Vagina (tissue), 2 donors: ENCODE measurements around the gene MAN1A1. TPM values are rescaled to one million over a fixed set of nuclear protein-coding genes. Genes with fewer than 3 reads are reported as not detected.

Source experiments
- DNase-seq, 2 donors: peaks; one replicate each; pipeline ENCODE4 v3.0.0-alpha.2; 2017; ENCODE audit errors: extremely low spot score in 2 of 2
- H3K27ac ChIP-seq: fragments of 200-600 bp; sonication (generic); one replicate; pipeline ENCODE4 v1.5.1; 2019
- H3K27me3 ChIP-seq: fragments of 200-600 bp; sonication (generic); one replicate; pipeline ENCODE4 v1.5.1; 2019
- H3K36me3 ChIP-seq, 2 donors: fragments of 200-600 bp; sonication (generic); one replicate each; pipeline ENCODE4 v1.5.1; 2017 to 2019
- H3K4me1 ChIP-seq: fragments of 200-600 bp; sonication (generic); one replicate; pipeline ENCODE4 v1.5.1; 2019
- H3K4me3 ChIP-seq, 2 donors: fragments of 200-600 bp; sonication (generic); 1 replicate in 1 of 2; 2 replicates in 1 of 2; pipeline ENCODE4 v1.5.1; 2016 to 2019
- H3K9me3 ChIP-seq: fragments of 200-600 bp; sonication (generic); one replicate; pipeline ENCODE4 v1.5.1; 2019
- POLR2A ChIP-seq, 2 donors: fragments of 450-650 bp; IDR thresholded peaks; one replicate each; pipeline ENCODE4 v1.6.1; 2017; ENCODE audit warnings: antibody characterized with exemption in 2 of 2, mild to moderate bottlenecking in 2 of 2, moderate library complexity in 2 of 2
- POLR2AphosphoS5 ChIP-seq, 2 donors: sonication (generic); formaldehyde crosslinking; IDR thresholded peaks; one replicate each; pipeline ENCODE4 v1.9.0; 2017; ENCODE audit warnings: antibody characterized with exemption in 2 of 2, mild to moderate bottlenecking in 2 of 2, low read depth in 1 of 2; ENCODE audit not compliant: insufficient read depth in 1 of 2
- intact Hi-C: fragments of 100-400 bp; cut with DNase I; formaldehyde crosslinking; loops from one replicate; pipeline ENCODE4 v1.15.1; 2023
- total RNA-seq: library from RNA; depleted of rRNA; stranded (reverse); fragments of >200 nt; gene quantifications from one replicate; pipeline ENCODE4 v1.2.3, GENCODE V29; 2016
- TF ChIP-seq, protein P1 (sequence below), 3 experiments: fragments of 450-650 bp in 2 of 3; fragments of 200-600 bp in 1 of 3; sonication (generic) in 1 of 3; IDR thresholded peaks; one replicate each; pipeline ENCODE4 v1.5.1; 2017 to 2019; ENCODE audit warnings: antibody characterized with exemption in 3 of 3, mild to moderate bottlenecking in 2 of 3, moderate library complexity in 2 of 3

MAN1A1 gene
- total RNA-seq, 1 donor from 2014 or later: 71.2 TPM

DNA sequence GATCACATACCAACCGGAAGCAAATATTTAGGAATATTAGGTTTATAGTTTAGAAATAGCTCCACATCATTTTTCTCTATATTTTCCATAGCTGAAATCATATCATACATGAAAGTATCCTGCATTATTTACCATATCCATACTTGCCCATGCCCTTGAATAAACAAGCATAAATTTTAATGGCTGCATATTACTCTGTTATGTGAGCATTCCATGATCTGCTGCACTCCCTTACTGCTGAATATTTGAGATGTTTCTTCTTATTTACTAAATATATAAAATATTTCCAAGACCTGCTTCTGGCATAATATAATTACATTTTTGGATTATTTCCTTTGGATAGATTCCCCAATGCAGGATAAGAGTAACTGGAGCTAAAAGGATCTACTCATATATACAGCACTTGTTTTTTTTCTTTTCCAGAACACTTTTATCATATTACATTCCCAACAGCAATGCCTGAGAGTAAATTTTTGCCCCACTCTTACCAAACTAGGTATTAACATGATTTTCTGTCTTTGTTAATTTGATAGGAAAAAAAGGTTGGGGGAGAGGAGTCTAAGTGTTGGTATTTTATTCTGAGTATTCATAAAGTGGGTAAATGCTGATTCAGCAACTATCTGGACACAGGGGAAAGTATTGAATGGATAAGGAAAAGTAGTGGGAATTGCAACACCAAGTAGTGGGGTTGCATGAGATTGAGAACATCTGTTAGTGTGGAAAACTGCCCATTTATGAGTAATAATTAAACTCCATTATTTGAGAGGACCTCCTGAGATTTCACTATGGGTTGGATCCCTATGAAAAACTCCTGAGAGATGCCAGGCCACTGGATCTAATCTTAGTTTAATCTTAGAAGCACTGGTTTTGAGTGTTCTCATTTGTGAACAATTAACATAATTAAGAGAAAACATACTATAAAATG, 76.0 kb downstream of the MAN1A1 start:
- no peaks in the 10 kb centered on the region for H3K27me3 ChIP-seq
- intact Hi-C loops: no loop called here
- no peak for DNase-seq
- H3K36me3 ChIP-seq: no peaks in the 10 kb centered on the region
- peaks cover 12% of the 10 kb centered on the region for H3K4me1 ChIP-seq
- no peak overlapping the region for H3K4me3 ChIP-seq
- no peaks in the 10 kb centered on the region for H3K9me3 ChIP-seq
- H3K27ac ChIP-seq: no peak overlapping the region
- TF ChIP-seq, protein P1, sequence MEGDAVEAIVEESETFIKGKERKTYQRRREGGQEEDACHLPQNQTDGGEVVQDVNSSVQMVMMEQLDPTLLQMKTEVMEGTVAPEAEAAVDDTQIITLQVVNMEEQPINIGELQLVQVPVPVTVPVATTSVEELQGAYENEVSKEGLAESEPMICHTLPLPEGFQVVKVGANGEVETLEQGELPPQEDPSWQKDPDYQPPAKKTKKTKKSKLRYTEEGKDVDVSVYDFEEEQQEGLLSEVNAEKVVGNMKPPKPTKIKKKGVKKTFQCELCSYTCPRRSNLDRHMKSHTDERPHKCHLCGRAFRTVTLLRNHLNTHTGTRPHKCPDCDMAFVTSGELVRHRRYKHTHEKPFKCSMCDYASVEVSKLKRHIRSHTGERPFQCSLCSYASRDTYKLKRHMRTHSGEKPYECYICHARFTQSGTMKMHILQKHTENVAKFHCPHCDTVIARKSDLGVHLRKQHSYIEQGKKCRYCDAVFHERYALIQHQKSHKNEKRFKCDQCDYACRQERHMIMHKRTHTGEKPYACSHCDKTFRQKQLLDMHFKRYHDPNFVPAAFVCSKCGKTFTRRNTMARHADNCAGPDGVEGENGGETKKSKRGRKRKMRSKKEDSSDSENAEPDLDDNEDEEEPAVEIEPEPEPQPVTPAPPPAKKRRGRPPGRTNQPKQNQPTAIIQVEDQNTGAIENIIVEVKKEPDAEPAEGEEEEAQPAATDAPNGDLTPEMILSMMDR (IDR thresholded peaks at IDR 0.05): no peak
- TF ChIP-seq POLR2AphosphoS5 (IDR thresholded peaks at IDR 0.05; ENCODE audit: insufficient read depth in 1 of 2, low read depth in 1 of 2) (no peak), POLR2A (IDR thresholded peaks at IDR 0.05) (no peak)

DNA sequence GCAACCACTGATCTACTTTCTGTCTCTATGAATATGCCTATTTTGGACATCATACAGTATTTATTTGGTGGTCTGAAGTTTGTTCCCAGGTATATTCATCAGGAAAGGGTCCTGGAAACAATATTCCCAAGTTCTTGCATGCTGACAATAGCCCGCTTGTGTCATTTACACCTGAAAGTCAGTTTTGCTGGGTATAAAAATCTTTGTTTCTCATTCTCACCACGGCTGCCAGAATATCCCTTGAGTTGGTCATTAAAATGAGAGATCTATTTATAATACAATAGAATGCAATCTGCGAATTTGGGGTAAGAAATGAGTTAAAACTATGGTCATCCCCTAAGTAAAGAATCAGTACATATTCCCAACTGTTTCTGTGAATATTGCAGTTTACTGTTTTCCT, 79.0 kb downstream of the MAN1A1 start:
- H3K9me3 ChIP-seq: no peaks in the 10 kb centered on the region
- no peaks in the 10 kb centered on the region for H3K27me3 ChIP-seq
- intact Hi-C loops: no loop called here
- no peak for DNase-seq
- TF ChIP-seq, protein P1 (IDR thresholded peaks at IDR 0.05): no peak
- no peak for TF ChIP-seq POLR2AphosphoS5 (IDR thresholded peaks at IDR 0.05; ENCODE audit: insufficient read depth in 1 of 2, low read depth in 1 of 2)
- no peak for TF ChIP-seq POLR2A (IDR thresholded peaks at IDR 0.05)
- H3K27ac ChIP-seq: no peak overlapping the region
- no peak overlapping the region for H3K4me3 ChIP-seq
- no peaks in the 10 kb centered on the region for H3K36me3 ChIP-seq
- peaks cover 12% of the 10 kb centered on the region for H3K4me1 ChIP-seq

DNA sequence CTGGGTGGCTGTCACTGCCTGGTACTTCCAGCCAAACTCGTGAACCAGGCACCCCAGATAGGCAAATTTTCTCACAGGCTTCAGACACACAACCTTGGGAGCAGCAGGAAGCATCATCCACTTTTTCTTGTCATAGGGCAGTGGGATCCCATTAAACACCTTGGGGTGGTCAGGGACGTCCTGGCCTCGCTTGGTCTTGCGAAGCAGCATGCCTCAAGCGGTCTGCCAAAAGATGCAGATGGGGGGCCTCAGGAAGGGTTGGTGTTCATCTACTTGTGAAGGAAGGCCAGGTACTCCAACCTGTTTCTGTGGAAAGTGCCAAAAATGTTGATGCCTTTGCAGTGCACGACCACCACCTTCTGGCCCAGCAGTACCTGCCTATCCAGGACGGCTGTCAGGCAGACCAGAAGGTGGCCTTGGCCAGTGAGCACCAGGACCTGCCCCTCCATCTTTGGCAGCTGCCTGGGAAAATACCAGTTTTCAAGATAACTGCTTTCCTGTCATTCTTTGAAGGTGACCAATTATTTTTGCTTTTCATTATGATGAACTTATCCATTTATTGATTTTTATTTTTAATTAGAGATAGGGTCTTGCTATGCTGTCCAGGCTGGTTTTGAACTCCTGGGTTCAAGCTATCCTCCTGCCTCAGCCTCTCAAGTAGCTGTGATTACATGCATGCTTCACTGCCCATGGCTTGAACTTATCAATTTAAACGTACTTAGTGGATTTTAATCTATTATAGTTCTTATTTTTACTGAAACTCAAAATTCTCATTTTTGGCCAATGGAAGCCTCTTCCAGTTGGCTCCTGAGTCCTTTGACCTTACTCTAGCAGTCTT, 80.1 kb downstream of the MAN1A1 start:
- no peaks in the 10 kb centered on the region for H3K9me3 ChIP-seq
- intact Hi-C loops: no loop called here
- no peak for DNase-seq
- no peak overlapping the region for H3K27ac ChIP-seq
- no peak overlapping the region for H3K4me3 ChIP-seq
- no peak for TF ChIP-seq POLR2A (IDR thresholded peaks at IDR 0.05)
- H3K27me3 ChIP-seq: no peaks in the 10 kb centered on the region
- peaks cover 12% of the 10 kb centered on the region for H3K4me1 ChIP-seq
- H3K36me3 ChIP-seq: no peaks in the 10 kb centered on the region

DNA sequence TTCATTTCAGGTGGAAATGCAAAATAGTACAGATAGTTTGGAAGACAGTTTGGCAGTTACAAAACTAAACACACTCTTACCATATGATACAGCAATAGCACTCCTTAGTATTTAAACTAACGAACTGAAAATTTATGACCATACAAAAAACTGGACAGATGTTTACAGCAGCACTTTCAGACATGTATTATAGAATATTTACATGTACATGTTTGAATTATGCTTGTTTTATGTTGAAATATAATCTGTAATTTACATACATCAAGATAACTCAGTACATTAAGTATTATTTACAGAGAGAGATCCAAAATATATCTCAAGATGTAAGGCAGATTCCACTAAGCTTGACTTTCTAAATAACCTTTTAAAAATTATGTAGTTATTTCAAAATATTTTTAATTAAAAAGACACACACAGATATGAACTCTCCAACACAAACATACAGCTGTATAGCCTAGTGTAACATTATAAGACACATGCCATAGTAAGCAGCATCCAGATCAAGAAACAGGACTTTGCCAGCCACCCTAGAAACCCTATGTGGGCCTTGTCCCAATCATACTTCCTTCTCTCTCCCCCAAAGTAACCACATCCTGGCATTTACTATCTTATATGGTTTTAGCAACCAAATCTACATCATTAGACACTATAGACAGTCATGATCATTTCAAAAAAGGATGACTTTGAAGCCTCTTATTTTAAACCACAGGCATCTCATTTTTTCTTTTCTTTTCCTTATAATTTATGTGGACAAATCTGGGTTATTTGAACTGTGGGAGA, 82.2 kb downstream of the MAN1A1 start:
- no peak overlapping the region for H3K4me3 ChIP-seq
- H3K27me3 ChIP-seq: no peaks in the 10 kb centered on the region
- no peak overlapping the region for H3K27ac ChIP-seq
- intact Hi-C loops: no loop called here
- no peaks in the 10 kb centered on the region for H3K9me3 ChIP-seq
- DNase-seq: no peak
- TF ChIP-seq, protein P1 (IDR thresholded peaks at IDR 0.05): no peak
- no peak for TF ChIP-seq POLR2AphosphoS5 (IDR thresholded peaks at IDR 0.05; ENCODE audit: insufficient read depth in 1 of 2, low read depth in 1 of 2)
- TF ChIP-seq POLR2A (IDR thresholded peaks at IDR 0.05): no peak
- no peaks in the 10 kb centered on the region for H3K4me1 ChIP-seq
- H3K36me3 ChIP-seq: no peaks in the 10 kb centered on the region

DNA sequence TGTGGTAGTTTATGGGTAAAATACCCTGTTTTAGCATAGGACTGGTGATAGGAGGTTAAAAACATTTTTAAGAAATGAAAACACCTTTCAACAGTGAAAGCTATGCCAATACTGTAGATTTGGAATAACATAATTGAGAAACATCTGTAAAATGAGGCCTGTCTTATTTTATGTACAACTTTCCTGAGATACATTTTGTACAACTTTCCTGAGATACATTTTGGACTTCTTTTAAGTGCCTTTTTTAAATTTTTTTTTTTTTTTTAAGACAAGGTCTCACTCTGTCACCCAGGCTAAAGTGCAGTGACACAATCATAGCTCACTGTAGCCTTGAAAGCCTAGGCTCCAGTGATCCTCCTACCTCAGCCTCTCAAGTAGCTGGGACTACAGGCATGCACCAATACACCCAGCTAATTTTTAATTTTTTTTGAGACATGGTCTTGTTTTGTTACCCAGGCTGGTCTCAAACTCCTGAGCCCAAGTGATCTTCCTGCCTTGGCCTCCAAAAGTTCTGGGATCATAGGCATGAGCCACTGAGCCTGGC, 84.6 kb downstream of the MAN1A1 start:
- Histone ChIP-seq H3K36me3 (no peaks in the 10 kb centered on the region), H3K27ac (no peak overlapping the region), H3K4me3 (no peak overlapping the region), H3K27me3 (no peaks in the 10 kb centered on the region), H3K4me1 (no peaks in the 10 kb centered on the region), H3K9me3 (no peaks in the 10 kb centered on the region)
- TF ChIP-seq, protein P1 (IDR thresholded peaks at IDR 0.05): no peak
- no peak for TF ChIP-seq POLR2A (IDR thresholded peaks at IDR 0.05)
- no peak for TF ChIP-seq POLR2AphosphoS5 (IDR thresholded peaks at IDR 0.05; ENCODE audit: insufficient read depth in 1 of 2, low read depth in 1 of 2)
- intact Hi-C loops: no loop called here
- DNase-seq: no peak
